Adrenal gland (tissue), 5 donors: ENCODE data around the gene PSMB3.

ENCODE experiments used
- POLR2A ChIP-seq, 2 donors: fragments of 450-650 bp; IDR thresholded peaks; one replicate each; pipeline ENCODE4 v1.6.1; 2017; ENCODE audit warnings: antibody characterized with exemption in 2 of 2, mild to moderate bottlenecking in 2 of 2, moderate library complexity in 1 of 2
- TF ChIP-seq, protein P1 (sequence below), 6 experiments: fragments of 450-650 bp in 4 of 6; fragments of 200-600 bp in 2 of 6; sonication (generic) in 1 of 6; IDR thresholded peaks; 1 replicate in 5 of 6; 2 replicates in 1 of 6; pipeline versions ENCODE4 v1.5.1 to v1.8.0; 2016 to 2021; ENCODE audit warnings: antibody characterized with exemption in 6 of 6, mild to moderate bottlenecking in 2 of 6, moderate library complexity in 1 of 6
- donor health status: DM: no; HTN: no; CAD: no.

DNA sequence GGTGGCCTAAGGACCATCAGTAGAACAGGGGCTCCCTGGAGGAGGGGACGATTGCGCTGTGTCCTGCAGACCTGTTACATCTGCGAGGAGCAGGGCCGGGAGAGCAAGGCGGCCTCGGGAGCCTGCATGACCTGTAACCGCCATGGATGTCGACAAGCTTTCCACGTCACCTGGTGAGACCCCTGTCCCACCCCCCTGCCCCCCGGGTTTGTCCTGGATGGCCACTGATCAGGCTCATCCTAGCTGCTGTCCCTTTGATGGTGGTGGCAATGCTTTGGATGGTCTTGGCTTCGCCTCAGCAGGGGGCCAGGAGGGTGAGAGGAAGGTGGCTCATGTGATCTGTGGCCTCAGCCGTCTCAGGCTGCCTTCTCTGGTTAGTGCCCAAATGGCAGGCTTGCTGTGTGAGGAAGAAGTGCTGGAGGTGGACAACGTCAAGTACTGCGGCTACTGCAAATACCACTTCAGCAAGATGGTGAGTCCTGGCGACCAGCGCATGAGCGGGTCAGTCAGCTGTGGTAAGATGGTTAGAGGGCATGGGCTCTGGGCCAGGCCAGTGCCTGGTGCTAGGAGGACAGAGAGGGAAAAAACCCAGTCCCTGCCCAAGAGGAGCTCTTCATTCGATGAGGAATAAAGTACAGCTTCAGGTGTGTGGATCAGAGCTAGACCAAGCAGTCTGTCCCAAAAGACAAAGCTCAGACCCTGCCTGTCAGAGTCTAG, 43.3 kb upstream of the PSMB3 start:
- TF ChIP-seq, protein P1, sequence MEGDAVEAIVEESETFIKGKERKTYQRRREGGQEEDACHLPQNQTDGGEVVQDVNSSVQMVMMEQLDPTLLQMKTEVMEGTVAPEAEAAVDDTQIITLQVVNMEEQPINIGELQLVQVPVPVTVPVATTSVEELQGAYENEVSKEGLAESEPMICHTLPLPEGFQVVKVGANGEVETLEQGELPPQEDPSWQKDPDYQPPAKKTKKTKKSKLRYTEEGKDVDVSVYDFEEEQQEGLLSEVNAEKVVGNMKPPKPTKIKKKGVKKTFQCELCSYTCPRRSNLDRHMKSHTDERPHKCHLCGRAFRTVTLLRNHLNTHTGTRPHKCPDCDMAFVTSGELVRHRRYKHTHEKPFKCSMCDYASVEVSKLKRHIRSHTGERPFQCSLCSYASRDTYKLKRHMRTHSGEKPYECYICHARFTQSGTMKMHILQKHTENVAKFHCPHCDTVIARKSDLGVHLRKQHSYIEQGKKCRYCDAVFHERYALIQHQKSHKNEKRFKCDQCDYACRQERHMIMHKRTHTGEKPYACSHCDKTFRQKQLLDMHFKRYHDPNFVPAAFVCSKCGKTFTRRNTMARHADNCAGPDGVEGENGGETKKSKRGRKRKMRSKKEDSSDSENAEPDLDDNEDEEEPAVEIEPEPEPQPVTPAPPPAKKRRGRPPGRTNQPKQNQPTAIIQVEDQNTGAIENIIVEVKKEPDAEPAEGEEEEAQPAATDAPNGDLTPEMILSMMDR (IDR thresholded peaks at IDR 0.05) = no peak
- no peak for TF ChIP-seq POLR2A (IDR thresholded peaks at IDR 0.05)
